ENCODE measurements around the gene HNRNPAB.

The HNRNPAB gene

DNA sequence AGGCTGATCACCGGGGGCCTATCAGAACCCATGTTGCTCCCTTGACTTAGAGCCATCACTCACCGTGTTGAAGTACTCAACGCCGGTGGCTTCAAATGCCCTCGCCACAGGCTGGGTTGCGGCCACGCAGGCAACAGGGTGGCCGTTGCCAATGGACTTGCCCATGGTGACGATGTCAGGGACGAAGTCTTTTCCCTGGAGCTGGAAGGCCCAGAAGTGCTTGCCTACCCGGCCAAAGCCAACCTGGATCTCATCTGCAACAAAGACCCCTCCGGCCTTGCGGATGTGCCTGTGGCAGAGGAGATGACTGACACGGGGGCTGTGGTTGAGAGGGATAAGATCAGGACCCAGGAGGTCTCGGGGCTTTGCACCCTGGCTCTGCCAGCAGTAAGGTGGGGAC is 18.0 kb downstream of the HNRNPAB start:
- no peak overlapping the region for H3K4me2 ChIP-seq (ENCODE audit: low read length)
- H3K4me1 ChIP-seq (ENCODE audit: low read length), result no peaks in the 10 kb centered on the region
- H3K36me3 ChIP-seq (replicated peaks; ENCODE audit: low read depth, low read length), result peaks cover 25% of the 10 kb centered on the region
- no peaks in the 10 kb centered on the region for H3K9me3 ChIP-seq (ENCODE audit: insufficient read depth, low read length)
- H3K79me2 ChIP-seq (ENCODE audit: low read length), result peaks cover 6% of the 10 kb centered on the region; the same call in 1 of the 2 replicates
- no peak overlapping the region for H3K4me3 ChIP-seq (ENCODE audit: low read length)
- no peaks in the 10 kb centered on the region for H3K27me3 ChIP-seq (ENCODE audit: low read depth, low read length)
- no peak overlapping the region for H2AFZ ChIP-seq (ENCODE audit: low read depth, low read length)
- TF ChIP-seq, protein P1, sequence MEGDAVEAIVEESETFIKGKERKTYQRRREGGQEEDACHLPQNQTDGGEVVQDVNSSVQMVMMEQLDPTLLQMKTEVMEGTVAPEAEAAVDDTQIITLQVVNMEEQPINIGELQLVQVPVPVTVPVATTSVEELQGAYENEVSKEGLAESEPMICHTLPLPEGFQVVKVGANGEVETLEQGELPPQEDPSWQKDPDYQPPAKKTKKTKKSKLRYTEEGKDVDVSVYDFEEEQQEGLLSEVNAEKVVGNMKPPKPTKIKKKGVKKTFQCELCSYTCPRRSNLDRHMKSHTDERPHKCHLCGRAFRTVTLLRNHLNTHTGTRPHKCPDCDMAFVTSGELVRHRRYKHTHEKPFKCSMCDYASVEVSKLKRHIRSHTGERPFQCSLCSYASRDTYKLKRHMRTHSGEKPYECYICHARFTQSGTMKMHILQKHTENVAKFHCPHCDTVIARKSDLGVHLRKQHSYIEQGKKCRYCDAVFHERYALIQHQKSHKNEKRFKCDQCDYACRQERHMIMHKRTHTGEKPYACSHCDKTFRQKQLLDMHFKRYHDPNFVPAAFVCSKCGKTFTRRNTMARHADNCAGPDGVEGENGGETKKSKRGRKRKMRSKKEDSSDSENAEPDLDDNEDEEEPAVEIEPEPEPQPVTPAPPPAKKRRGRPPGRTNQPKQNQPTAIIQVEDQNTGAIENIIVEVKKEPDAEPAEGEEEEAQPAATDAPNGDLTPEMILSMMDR (IDR thresholded peaks at IDR 0.05; ENCODE audit: low read depth, low read length), result no peak
- no peak for TF ChIP-seq EZH2phosphoT487 (IDR thresholded peaks at IDR 0.05; ENCODE audit: low read depth)
- no peak overlapping the region for H3K27ac ChIP-seq (ENCODE audit: low read length)
- H3K9ac ChIP-seq (ENCODE audit: low read length), result no peak overlapping the region
- H4K20me1 ChIP-seq (ENCODE audit: insufficient read depth, low read length), result peaks cover 13% of the 10 kb centered on the region; the same call in 1 of the 2 replicates

DNA sequence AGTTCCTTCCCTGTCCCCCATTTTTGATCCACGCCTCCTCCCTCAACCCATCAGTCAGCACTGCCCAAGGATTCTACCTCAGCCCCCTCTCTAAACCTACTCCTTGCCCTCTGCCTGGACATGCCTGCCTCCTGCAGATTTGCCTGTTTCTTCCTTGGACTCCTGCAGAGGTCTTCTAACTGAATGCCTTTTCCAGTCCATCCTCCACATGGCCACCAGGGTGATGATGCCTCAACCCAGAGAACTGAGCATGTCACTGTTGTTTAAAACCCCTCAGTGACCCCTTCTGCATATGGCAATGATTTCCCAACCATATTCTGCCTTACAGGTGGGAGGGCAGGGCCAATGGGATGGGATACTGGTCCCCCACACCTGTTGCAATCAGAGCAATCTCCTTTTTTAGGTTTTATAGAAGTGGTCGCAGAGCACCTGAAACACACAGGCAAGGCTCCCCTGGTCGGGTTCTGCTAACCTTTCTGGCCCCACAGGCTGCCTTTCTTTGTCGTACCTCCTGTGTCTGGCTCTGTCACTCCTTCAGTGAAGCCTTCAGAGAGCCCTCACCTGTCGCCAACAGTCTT is 19.0 kb downstream of the HNRNPAB start:
- Histone ChIP-seq H3K4me2 (ENCODE audit: low read length) (no peak overlapping the region), H3K9me3 (ENCODE audit: insufficient read depth, low read length) (no peaks in the 10 kb centered on the region), H3K36me3 (replicated peaks; ENCODE audit: low read depth, low read length) (peaks cover 34% of the 10 kb centered on the region), H4K20me1 (ENCODE audit: insufficient read depth, low read length) (peaks cover 16% of the 10 kb centered on the region; the same call in 1 of the 2 replicates), H2AFZ (ENCODE audit: low read depth, low read length) (no peak overlapping the region), H3K27me3 (ENCODE audit: low read depth, low read length) (no peaks in the 10 kb centered on the region), H3K9ac (ENCODE audit: low read length) (no peak overlapping the region), H3K27ac (ENCODE audit: low read length) (no peak overlapping the region), H3K79me2 (ENCODE audit: low read length) (peaks cover 10% of the 10 kb centered on the region; the same call in 1 of the 2 replicates), H3K4me1 (ENCODE audit: low read length) (no peaks in the 10 kb centered on the region), H3K4me3 (ENCODE audit: low read length) (no peak overlapping the region)
- TF ChIP-seq EZH2phosphoT487 (IDR thresholded peaks at IDR 0.05; ENCODE audit: low read depth), result no peak
- TF ChIP-seq, protein P1 (IDR thresholded peaks at IDR 0.05; ENCODE audit: low read depth, low read length), result no peak

DNA sequence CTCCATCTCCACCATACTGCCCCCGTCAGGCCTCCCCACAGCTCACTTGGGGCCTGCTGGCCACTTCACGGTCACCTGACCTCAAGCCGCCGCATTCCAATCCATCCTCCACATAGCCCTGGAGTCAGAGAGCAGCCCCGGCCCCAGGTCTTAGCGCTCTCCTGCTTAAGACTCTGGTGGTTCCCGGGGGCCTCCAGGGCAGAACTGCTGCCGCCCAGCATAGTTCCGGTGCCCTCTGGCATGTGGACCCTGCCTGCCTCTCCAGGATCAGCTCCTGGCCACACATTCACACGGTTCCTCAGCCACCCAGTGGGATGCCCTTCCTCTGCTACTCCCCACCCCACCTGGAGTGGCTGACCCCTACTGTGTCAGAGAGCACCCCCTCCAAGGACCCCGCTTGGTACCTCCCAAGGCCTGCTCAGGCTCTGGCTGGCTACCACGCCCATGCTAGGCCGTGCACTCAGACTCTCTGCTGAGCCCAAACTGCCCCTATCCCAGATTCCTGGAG is 19.5 kb downstream of the HNRNPAB start:
- H3K27me3 ChIP-seq (ENCODE audit: low read depth, low read length), result no peaks in the 10 kb centered on the region
- TF ChIP-seq EZH2phosphoT487 (IDR thresholded peaks at IDR 0.05; ENCODE audit: low read depth), result no peak
- TF ChIP-seq, protein P1 (IDR thresholded peaks at IDR 0.05; ENCODE audit: low read depth, low read length), result no peak
- no peak overlapping the region for H3K9ac ChIP-seq (ENCODE audit: low read length)
- H4K20me1 ChIP-seq (ENCODE audit: insufficient read depth, low read length), result peaks cover 16% of the 10 kb centered on the region; the same call in 1 of the 2 replicates
- no peak overlapping the region for H2AFZ ChIP-seq (ENCODE audit: low read depth, low read length)
- H3K36me3 ChIP-seq (replicated peaks; ENCODE audit: low read depth, low read length), result peaks cover 38% of the 10 kb centered on the region
- H3K4me2 ChIP-seq (ENCODE audit: low read length), result no peak overlapping the region
- no peak overlapping the region for H3K27ac ChIP-seq (ENCODE audit: low read length)
- no peaks in the 10 kb centered on the region for H3K9me3 ChIP-seq (ENCODE audit: insufficient read depth, low read length)
- peaks cover 13% of the 10 kb centered on the region; the same call in 1 of the 2 replicates for H3K79me2 ChIP-seq (ENCODE audit: low read length)
- H3K4me3 ChIP-seq (ENCODE audit: low read length), result no peak overlapping the region
- H3K4me1 ChIP-seq (ENCODE audit: low read length), result no peaks in the 10 kb centered on the region

DNA sequence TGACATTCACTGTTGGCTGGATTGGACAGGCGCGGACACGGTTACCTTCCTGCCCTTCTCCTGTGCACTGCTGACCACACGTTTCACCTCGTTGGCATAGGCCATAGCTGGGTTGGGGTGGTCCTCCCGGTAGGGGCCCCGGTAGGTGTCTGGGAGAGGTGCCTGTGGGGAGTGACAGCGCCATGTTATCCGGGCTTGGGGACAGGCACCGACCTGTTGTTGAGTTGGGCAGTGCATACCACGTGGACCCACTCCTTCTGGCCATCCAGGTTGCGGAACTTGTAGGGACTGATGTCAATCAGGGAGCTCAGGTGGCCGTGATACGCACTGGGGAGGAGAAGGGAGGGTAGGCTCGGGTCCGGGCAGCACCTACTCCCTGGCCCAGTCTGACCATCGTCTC is 20.1 kb downstream of the HNRNPAB start:
- Histone ChIP-seq H3K4me1 (ENCODE audit: low read length) (no peaks in the 10 kb centered on the region), H4K20me1 (ENCODE audit: insufficient read depth, low read length) (peaks cover 16% of the 10 kb centered on the region; the same call in 1 of the 2 replicates), H3K4me3 (ENCODE audit: low read length) (no peak overlapping the region), H3K4me2 (ENCODE audit: low read length) (no peak overlapping the region), H3K79me2 (ENCODE audit: low read length) (peaks cover 14% of the 10 kb centered on the region), H3K9me3 (ENCODE audit: insufficient read depth, low read length) (no peaks in the 10 kb centered on the region), H3K9ac (ENCODE audit: low read length) (no peak overlapping the region), H3K27ac (ENCODE audit: low read length) (no peak overlapping the region), H2AFZ (ENCODE audit: low read depth, low read length) (no peak overlapping the region), H3K27me3 (ENCODE audit: low read depth, low read length) (no peaks in the 10 kb centered on the region), H3K36me3 (replicated peaks; ENCODE audit: low read depth, low read length) (peaks cover 40% of the 10 kb centered on the region)
- no peak for TF ChIP-seq EZH2phosphoT487 (IDR thresholded peaks at IDR 0.05; ENCODE audit: low read depth)
- TF ChIP-seq, protein P1 (IDR thresholded peaks at IDR 0.05; ENCODE audit: low read depth, low read length), result no peak

Measured in OCI-LY3 (cell line).